Motor neuron (in vitro differentiated cells): Measurements from ENCODE around the gene AFF3. TPM values are rescaled to one million over a fixed set of nuclear protein-coding genes. Genes with fewer than 3 reads are reported as not detected.

Experiments used
- ATAC-seq, 8 experiments: fragments of 200-7000 bp; cut with Tn5 transposase; replicated peaks in 6 of 8; 2 replicates each; pipeline ENCODE4 v1.8.0; 2021; ENCODE audit warnings: mild to moderate bottlenecking in 8 of 8, moderate library complexity in 8 of 8
- H3K27ac ChIP-seq, 2 donors: fragments of 250-450 bp; sonication (Bioruptor Pico); 2 replicates each; pipeline ENCODE4 v1.9.0; 2021; ENCODE audit warnings: antibody characterized with exemption in 2 of 2, mild to moderate bottlenecking in 2 of 2, moderate library complexity in 1 of 2
- H3K4me1 ChIP-seq, 2 donors: fragments of 250-450 bp; sonication (Bioruptor Pico); replicated peaks in 1 of 2; 2 replicates each; pipeline ENCODE4 v1.6.1; 2021; ENCODE audit warnings: antibody characterized with exemption in 2 of 2, mild to moderate bottlenecking in 2 of 2, moderate library complexity in 1 of 2
- H3K4me3 ChIP-seq, 5 donors: fragments of 250-450 bp; sonication (Bioruptor Pico); 2 replicates each; pipeline ENCODE4 v1.9.0; 2021; ENCODE audit warnings: antibody characterized with exemption in 5 of 5, mild to moderate bottlenecking in 5 of 5, moderate library complexity in 4 of 5
- WGBS, 10 experiments: fragments of 450-650 bp; shearing (Covaris generic); methylation state at CpG; one replicate each; pipeline ENCODE4 v1.0.0; 2022; 5-methylcytosine and 5-hydroxymethylcytosine counted together
- in situ Hi-C, 9 experiments: fragments of 400-800 bp; cut with MboI; loops; one replicate each; pipeline ENCODE4 v1.15.0; 2021; ENCODE audit warnings: low sequenced_read_pairs in 9 of 9, low pct_unique_long_range_greater_than_20kb in 2 of 9; ENCODE audit not compliant: unreplicated experiment in 9 of 9
- total RNA-seq, 8 experiments: library from RNA; unstranded; fragments of 300-600 nt; gene quantifications; 2 replicates each; pipeline versions ENCODE4 v1.2.3 to v1.2.4, GENCODE V29; 2022

Gene AFF3
- total RNA-seq, 8 experiments from 2014 or later: 0.99 to 33.6 (median 16.7) TPM

- no peak for ATAC-seq
- Histone ChIP-seq H3K27ac (no peak overlapping the region), H3K4me1 (peaks cover 12 to 19% of the 10 kb centered on the region in 2 donors), H3K4me3 (no peak overlapping the region)
- 25 to 100% (median 93%) methylated on average over 1 to 5 of the region's 6 CpGs; no CpG with 5 or more reads in 1 of the 10 experiments for WGBS, 10 experiments
- in situ Hi-C loops: loop anchor here in 1 of 9 experiments (25.0 kb wide), 1 partner anchor 262 kb away; no protein-coding TSS in a partner anchor
Measured at GRCh38 chr2:99824758-99825157, 317.6 kb downstream of the AFF3 start.

- Histone ChIP-seq H3K4me1 (peaks cover 15 to 19% of the 10 kb centered on the region in 2 donors), H3K27ac (peak overlapping the region in 1 of 2 donors; percentile 32), H3K4me3 (peak overlapping the region in 2 of 5 donors; percentile 11 to 16)
- peak in 5 of 8 experiments; percentile 82 to 87 (median 86) for ATAC-seq
- in situ Hi-C loops: loop anchor here in 1 of 9 experiments (25.0 kb wide), 1 partner anchor 260 kb away; no protein-coding TSS in a partner anchor
- WGBS, 10 experiments: 0 to 93% (median 12%) methylated on average over 2 to 9 of the region's 9 CpGs; no CpG with 5 or more reads in 1 of the 10 experiments
Measured at GRCh38 chr2:99822474-99823207, 319.7 kb downstream of the AFF3 start.

GRCh38 chr2:99821984-99822383, 320.4 kb downstream of the AFF3 start:
- Histone ChIP-seq H3K4me3 (no peak overlapping the region), H3K4me1 (peaks cover 15 to 19% of the 10 kb centered on the region in 2 donors), H3K27ac (peak overlapping the region; percentile 25 to 32)
- in situ Hi-C loops: loop anchor here in 1 of 9 experiments (25.0 kb wide), 1 partner anchor 260 kb away; no protein-coding TSS in a partner anchor
- peak in 5 of 8 experiments; percentile 3 to 33 (median 28) for ATAC-seq
- WGBS, 10 experiments: 13 to 72% (median 56%) methylated on average over 2 to 5 of the region's 6 CpGs; no CpG with 5 or more reads in 6 of the 10 experiments

- H3K4me3 ChIP-seq: no peak overlapping the region
- 27 to 85% (median 40%) methylated on average over 1 to 7 of the region's 7 CpGs; no CpG with 5 or more reads in 1 of the 10 experiments for WGBS, 10 experiments
- ATAC-seq: peak in 7 of 8 experiments; percentile 45 to 74 (median 66)
- H3K27ac ChIP-seq: peak overlapping the region; percentile 25 to 32
- H3K4me1 ChIP-seq: peaks cover 15 to 19% of the 10 kb centered on the region in 2 donors
- in situ Hi-C loops: loop anchor here in 1 of 9 experiments (25.0 kb wide), 1 partner anchor 259 kb away; no protein-coding TSS in a partner anchor
Measured at GRCh38 chr2:99821572-99821971, 320.8 kb downstream of the AFF3 start.

- WGBS, 10 experiments: 96 to 100% (median 100%) methylated on average over 1 to 3 of the region's 3 CpGs; no CpG with 5 or more reads in 7 of the 10 experiments
- in situ Hi-C loops: loop anchor here in 1 of 9 experiments (25.0 kb wide), 1 partner anchor 259 kb away; no protein-coding TSS in a partner anchor
- Histone ChIP-seq H3K4me3 (no peak overlapping the region), H3K4me1 (peaks cover 15 to 19% of the 10 kb centered on the region in 2 donors), H3K27ac (no peak overlapping the region)
- no peak for ATAC-seq
Measured at GRCh38 chr2:99821039-99821438, 321.4 kb downstream of the AFF3 start.

GRCh38 chr2:99819766-99820165, 322.6 kb downstream of the AFF3 start:
- WGBS, 10 experiments: 65 to 100% (median 84%) methylated on average over 1 to 7 of the region's 7 CpGs; no CpG with 5 or more reads in 2 of the 10 experiments
- H3K4me1 ChIP-seq: peaks cover 15 to 19% of the 10 kb centered on the region in 2 donors
- in situ Hi-C loops: loop anchor here in 1 of 9 experiments (25.0 kb wide), 1 partner anchor 257 kb away; no protein-coding TSS in a partner anchor
- no peak overlapping the region for H3K4me3 ChIP-seq
- ATAC-seq: peak; percentile 4 to 83 (median 48)
- no peak overlapping the region for H3K27ac ChIP-seq

- 22 to 100% (median 78%) methylated on average over 1 to 2 of the region's 2 CpGs for WGBS, 10 experiments
- H3K27ac ChIP-seq: no peak overlapping the region
- no peak overlapping the region for H3K4me3 ChIP-seq
- no peak for ATAC-seq
- H3K4me1 ChIP-seq: peaks cover 15 to 19% of the 10 kb centered on the region in 2 donors
- in situ Hi-C loops: loop anchor here in 1 of 9 experiments (25.0 kb wide), 1 partner anchor 257 kb away; no protein-coding TSS in a partner anchor
Measured at GRCh38 chr2:99818842-99819241, 323.5 kb downstream of the AFF3 start.

GRCh38 chr2:99816908-99817307, 325.5 kb downstream of the AFF3 start:
- ATAC-seq: no peak
- Histone ChIP-seq H3K4me3 (no peak overlapping the region), H3K4me1 (peaks cover 7 to 10% of the 10 kb centered on the region in 2 donors), H3K27ac (no peak overlapping the region)
- in situ Hi-C loops: loop anchor here in 1 of 9 experiments (25.0 kb wide), 1 partner anchor 255 kb away; no protein-coding TSS in a partner anchor
- 50 to 100% (median 95%) methylated on average over 2 to 4 of the region's 5 CpGs; no CpG with 5 or more reads in 5 of the 10 experiments for WGBS, 10 experiments

- in situ Hi-C loops: loop anchor here in 1 of 9 experiments (25.0 kb wide), 1 partner anchor 250 kb away; no protein-coding TSS in a partner anchor
- WGBS, 10 experiments: 56 to 100% (median 88%) methylated on average over 1 to 10 of the region's 10 CpGs; no CpG with 5 or more reads in 1 of the 10 experiments
- Histone ChIP-seq H3K4me3 (no peak overlapping the region), H3K4me1 (peaks cover 18 to 22% of the 10 kb centered on the region in 2 donors), H3K27ac (no peak overlapping the region)
- ATAC-seq: no peak
Measured at GRCh38 chr2:99812426-99812825, 330.0 kb downstream of the AFF3 start.

- Histone ChIP-seq H3K4me1 (peaks cover 24 to 26% of the 10 kb centered on the region in 2 donors), H3K4me3 (no peak overlapping the region), H3K27ac (no peak overlapping the region)
- WGBS, 10 experiments: 16 to 100% (median 85%) methylated on average over 1 to 6 of the region's 6 CpGs
- no peak for ATAC-seq
- in situ Hi-C loops: loop anchor here in 1 of 9 experiments (25.0 kb wide), 1 partner anchor 249 kb away; no protein-coding TSS in a partner anchor
Measured at GRCh38 chr2:99811544-99811943, 330.8 kb downstream of the AFF3 start.

- no peak for ATAC-seq
- Histone ChIP-seq H3K27ac (no peak overlapping the region), H3K4me1 (peaks cover 35 to 37% of the 10 kb centered on the region in 2 donors), H3K4me3 (no peak overlapping the region)
- in situ Hi-C loops: loop anchor here in 1 of 9 experiments (25.0 kb wide), 1 partner anchor 248 kb away; no protein-coding TSS in a partner anchor
- WGBS, 10 experiments: 60 to 100% (median 96%) methylated on average over 1 to 4 of the region's 4 CpGs; no CpG with 5 or more reads in 3 of the 10 experiments
Measured at GRCh38 chr2:99810225-99810624, 332.2 kb downstream of the AFF3 start.

- in situ Hi-C loops: loop anchor here in 1 of 9 experiments (25.0 kb wide), 1 partner anchor 247 kb away; no protein-coding TSS in a partner anchor
- H3K4me3 ChIP-seq: no peak overlapping the region
- peaks cover 35 to 42% of the 10 kb centered on the region in 2 donors for H3K4me1 ChIP-seq
- 63 to 100% (median 90%) methylated on average over 1 to 8 of the region's 8 CpGs; no CpG with 5 or more reads in 3 of the 10 experiments for WGBS, 10 experiments
- H3K27ac ChIP-seq: no peak overlapping the region
- ATAC-seq: no peak
Measured at GRCh38 chr2:99809259-99809900, 333.0 kb downstream of the AFF3 start.
